Progenitor cell of endocrine pancreas (in vitro differentiated cells): ENCODE measurements around the gene UQCC5. TPM values are rescaled to one million over a fixed set of nuclear protein-coding genes. Genes with fewer than 3 reads are reported as not detected.

Source experiments
- DNase-seq: peaks from one replicate; pipeline ENCODE4 v3.0.0; 2021; ENCODE audit warnings: low spot score; ENCODE audit not compliant: unreplicated experiment
- H3K27ac Mint-ChIP-seq: 2 replicates; pipeline ENCODE4 v1.8.0; 2021; ENCODE audit warnings: mild to moderate bottlenecking, moderate library complexity, mixed read lengths
- H3K27me3 Mint-ChIP-seq: 2 replicates; pipeline ENCODE4 v1.8.0; 2021; ENCODE audit warnings: mixed read lengths
- H3K36me3 Mint-ChIP-seq: 2 replicates; pipeline ENCODE4 v1.8.0; 2022; ENCODE audit warnings: mixed read lengths; ENCODE audit not compliant: insufficient read depth
- H3K4me1 Mint-ChIP-seq: 2 replicates; pipeline ENCODE4 v1.8.0; 2021; ENCODE audit warnings: low read depth, mixed read lengths
- H3K4me3 Mint-ChIP-seq: 2 replicates; pipeline ENCODE4 v1.8.0; 2021; ENCODE audit warnings: low read depth, mild to moderate bottlenecking, moderate library complexity, mixed read lengths
- H3K9me3 Mint-ChIP-seq: 2 replicates; pipeline ENCODE4 v1.8.0; 2021; ENCODE audit warnings: low read depth, mixed read lengths
- total RNA-seq: library from RNA; stranded (reverse); gene quantifications from 2 replicates; pipeline ENCODE4 v1.2.1, GENCODE V29; 2021
- TF ChIP-seq, protein P1 (sequence below): fragments of 200-600 bp; sonication (generic); IDR thresholded peaks from one replicate; pipeline ENCODE4 v1.5.0; 2021; ENCODE audit warnings: antibody characterized with exemption, mild to moderate bottlenecking; ENCODE audit not compliant: unreplicated experiment

The UQCC5 gene
- total RNA-seq, 1 donor from 2014 or later: 14.2 TPM

DNA sequence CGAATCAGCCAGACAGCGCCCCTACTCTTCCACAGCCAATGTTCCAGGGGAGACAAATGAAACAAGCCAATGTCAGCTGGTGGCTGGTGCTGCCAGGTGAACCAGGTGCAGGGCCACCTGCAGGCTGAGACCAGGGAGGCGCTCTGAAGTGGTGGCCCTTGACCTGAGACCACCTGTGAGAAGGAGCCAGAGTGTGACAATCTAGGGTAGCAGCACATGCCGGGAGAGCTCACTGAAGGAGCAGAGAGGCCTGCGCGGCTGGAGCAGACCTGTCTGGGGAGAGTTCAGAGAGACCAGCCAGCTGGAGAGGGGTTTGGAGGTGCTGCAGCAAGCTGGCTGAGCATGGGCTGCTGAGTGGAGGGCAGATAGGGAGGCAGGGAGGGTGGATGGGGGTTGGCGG, 42.0 kb upstream of the UQCC5 start:
- Mint-ChIP-seq H3K4me1 (peaks cover 2% of the 10 kb centered on the region), H3K36me3 (peaks cover 1% of the 10 kb centered on the region), H3K27ac (peak overlapping the region; percentile 93), H3K27me3 (no peaks in the 10 kb centered on the region), H3K9me3 (no peaks in the 10 kb centered on the region), H3K4me3 (no peak overlapping the region)
- TF ChIP-seq, protein P1, sequence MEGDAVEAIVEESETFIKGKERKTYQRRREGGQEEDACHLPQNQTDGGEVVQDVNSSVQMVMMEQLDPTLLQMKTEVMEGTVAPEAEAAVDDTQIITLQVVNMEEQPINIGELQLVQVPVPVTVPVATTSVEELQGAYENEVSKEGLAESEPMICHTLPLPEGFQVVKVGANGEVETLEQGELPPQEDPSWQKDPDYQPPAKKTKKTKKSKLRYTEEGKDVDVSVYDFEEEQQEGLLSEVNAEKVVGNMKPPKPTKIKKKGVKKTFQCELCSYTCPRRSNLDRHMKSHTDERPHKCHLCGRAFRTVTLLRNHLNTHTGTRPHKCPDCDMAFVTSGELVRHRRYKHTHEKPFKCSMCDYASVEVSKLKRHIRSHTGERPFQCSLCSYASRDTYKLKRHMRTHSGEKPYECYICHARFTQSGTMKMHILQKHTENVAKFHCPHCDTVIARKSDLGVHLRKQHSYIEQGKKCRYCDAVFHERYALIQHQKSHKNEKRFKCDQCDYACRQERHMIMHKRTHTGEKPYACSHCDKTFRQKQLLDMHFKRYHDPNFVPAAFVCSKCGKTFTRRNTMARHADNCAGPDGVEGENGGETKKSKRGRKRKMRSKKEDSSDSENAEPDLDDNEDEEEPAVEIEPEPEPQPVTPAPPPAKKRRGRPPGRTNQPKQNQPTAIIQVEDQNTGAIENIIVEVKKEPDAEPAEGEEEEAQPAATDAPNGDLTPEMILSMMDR: peak; percentile 10
- no peak for DNase-seq

DNA sequence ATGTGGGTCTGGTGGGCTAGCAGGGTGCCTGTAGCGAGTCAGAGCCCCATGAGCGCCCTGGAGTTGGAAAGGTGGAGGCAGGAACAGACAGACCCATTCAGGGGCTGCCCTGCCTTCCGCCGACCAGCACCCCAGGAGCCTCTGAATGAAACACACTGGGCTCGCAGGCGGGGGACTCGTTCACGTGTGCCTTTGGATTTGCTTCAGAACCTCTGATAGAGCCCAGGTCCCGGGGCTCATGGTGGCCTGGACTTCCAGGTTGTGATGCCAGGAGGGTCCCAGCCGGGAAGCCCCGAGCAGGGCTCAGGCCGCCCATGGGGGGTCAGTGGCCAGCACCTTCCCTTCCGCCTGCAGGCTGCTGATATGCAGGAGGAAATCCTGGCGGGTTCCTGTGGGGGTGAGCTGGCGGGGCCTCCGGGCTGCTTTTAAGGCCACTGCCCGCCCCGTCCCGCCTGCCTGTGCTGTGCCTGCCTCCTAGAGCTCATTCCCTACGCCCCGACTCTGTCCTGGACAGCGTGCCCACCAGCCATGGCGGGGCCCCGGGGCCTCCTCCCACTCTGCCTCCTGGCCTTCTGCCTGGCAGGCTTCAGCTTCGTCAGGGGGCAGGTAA, 41.4 kb upstream of the UQCC5 start, which contains the start of gene STAB1:
STAB1 (plus strand) TSS at position 453 of the 610 bp plus-strand sequence; CDS start at position 529, 76 bp downstream.
- peaks cover 2% of the 10 kb centered on the region for H3K4me1 Mint-ChIP-seq
- no peak within 1 kb of the TSS for H3K4me3 Mint-ChIP-seq
- peak within 1 kb of the TSS; percentile 93 for H3K27ac Mint-ChIP-seq
- no peaks in the 10 kb centered on the region for H3K9me3 Mint-ChIP-seq
- no peak for DNase-seq
- TF ChIP-seq, protein P1: no peak
- peaks cover 1% of the 10 kb centered on the region for H3K36me3 Mint-ChIP-seq
- no peaks in the 10 kb centered on the region for H3K27me3 Mint-ChIP-seq

DNA sequence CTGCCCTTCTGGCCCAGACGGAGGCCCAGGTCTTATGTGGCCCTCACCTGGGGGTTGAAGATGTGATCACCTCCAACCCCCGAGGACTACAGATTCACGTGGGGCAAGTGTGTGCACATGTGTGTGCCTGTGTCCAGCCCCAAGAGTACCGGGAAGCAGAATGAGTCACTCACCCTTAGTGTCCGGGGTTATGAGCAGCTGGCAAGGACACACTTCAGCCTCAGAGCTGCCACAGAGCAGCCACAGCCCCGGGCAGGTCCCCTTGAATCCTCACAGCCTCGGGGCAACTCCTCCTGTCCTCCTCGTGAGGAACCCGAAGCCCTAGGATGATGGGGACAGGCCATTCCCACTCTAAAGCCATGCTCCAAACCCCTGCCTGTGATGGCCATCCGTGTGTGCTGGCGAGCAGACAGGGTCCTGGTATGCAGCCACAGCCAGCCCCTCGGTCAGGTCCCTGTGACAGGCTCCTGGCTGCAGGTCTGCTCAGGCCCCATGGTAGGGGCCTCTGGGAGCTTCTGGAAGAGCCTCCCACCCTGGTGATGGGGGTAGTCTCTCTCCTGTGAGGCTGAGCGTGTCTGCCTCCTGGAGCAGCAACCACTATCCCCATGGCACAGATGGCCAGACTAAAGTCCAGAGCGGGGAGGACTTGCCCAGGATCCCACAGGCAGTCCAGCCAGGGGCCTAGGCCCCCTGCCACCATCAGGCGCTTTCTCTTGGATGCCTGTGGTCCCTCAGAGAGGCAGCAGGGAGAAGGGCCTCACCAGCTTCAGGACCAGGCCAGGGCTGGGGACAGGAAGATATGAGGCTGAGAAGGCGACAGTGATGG, 40.4 kb upstream of the UQCC5 start:
- TF ChIP-seq, protein P1: no peak
- Mint-ChIP-seq H3K4me3 (no peak overlapping the region), H3K27me3 (no peaks in the 10 kb centered on the region), H3K27ac (no peak overlapping the region), H3K4me1 (peaks cover 2% of the 10 kb centered on the region), H3K9me3 (no peaks in the 10 kb centered on the region), H3K36me3 (peaks cover 1% of the 10 kb centered on the region)
- no peak for DNase-seq

DNA sequence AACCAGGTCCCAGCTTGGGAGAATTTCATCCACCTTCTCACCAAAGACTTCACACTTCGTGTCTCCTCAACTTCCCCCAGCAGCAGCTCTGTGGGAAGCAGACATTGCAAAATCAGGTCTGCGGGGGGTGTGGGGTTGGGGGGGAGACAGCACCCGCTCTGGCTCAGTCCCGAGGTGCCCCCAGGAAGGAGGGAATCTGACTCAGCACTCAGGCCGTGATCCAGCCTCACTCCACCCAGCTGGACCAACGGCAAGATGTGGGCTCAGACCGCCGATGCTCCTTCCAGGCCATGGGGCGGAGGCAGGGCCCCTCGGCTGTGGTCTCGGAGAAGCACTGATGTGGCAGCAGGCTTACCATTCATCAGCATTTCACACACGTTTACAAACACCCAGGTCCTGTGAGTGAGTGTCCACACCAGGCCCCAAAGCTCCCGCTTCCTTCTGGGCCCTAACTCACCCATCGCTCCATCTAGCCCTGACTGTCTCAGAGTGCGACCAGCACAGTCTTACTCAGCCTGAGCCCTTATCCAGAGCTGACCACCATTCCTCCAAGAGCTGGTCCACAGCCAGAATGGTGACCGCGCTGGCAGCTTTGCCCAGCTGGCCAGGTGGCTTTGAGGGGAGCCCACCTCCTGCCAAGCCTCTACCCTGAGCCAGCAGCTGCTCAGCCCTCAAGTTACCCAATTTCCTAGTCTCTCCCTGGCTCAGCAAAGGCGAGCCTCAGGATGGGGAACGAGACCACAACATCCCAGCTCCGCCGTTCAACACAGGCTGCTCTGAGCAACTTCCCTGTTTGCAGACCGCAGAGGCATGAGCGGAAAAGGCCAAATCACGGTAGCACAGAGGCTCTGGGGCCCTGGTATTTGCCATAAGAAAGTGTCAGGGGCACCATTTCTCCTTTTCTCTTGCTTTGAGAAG, 38.0 kb upstream of the UQCC5 start:
- TF ChIP-seq, protein P1: no peak

DNA sequence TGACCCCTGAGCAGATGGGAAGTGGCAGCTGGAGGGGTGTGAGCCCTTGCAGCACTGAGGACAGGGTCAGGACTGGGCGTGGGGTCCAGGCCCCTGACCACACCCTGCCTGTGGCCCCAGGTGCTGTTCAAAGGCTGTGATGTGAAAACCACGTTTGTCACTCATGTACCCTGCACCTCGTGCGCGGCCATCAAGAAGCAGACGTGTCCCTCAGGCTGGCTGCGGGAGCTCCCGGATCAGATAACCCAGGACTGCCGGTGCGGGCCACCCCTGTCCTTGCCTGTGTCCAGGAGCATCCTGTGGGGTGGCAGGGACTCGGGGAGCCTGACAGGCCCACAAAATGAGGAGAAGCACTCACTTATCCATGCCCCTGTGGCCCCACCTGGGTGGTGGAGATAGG, 35.4 kb upstream of the UQCC5 start:
- TF ChIP-seq, protein P1: no peak
- no peak for DNase-seq
- Mint-ChIP-seq H3K4me1 (peaks cover 1% of the 10 kb centered on the region), H3K27ac (no peak overlapping the region), H3K27me3 (no peaks in the 10 kb centered on the region), H3K36me3 (no peaks in the 10 kb centered on the region), H3K4me3 (no peak overlapping the region), H3K9me3 (no peaks in the 10 kb centered on the region)

More for the DNA sequence above, 38.0 kb upstream of the UQCC5 start:
- H3K27ac Mint-ChIP-seq: no peak overlapping the region
- no peaks in the 10 kb centered on the region for H3K27me3 Mint-ChIP-seq
- H3K4me3 Mint-ChIP-seq: no peak overlapping the region
- H3K9me3 Mint-ChIP-seq: no peaks in the 10 kb centered on the region
- peaks cover 2% of the 10 kb centered on the region for H3K4me1 Mint-ChIP-seq
- no peaks in the 10 kb centered on the region for H3K36me3 Mint-ChIP-seq
- no peak for DNase-seq
